ENCODE measurements around the gene SLC66A1. TPM values are rescaled to one million over a fixed set of nuclear protein-coding genes. Genes with fewer than 3 reads are reported as not detected.

The SLC66A1 gene
- total and polyA plus RNA-seq, 9 of the 15 experiments (the other 6 are each of a cell fraction or from before 2014, with no cell fraction given), result 1.2 to 40.8 (median 18.6) TPM

- TF ChIP-seq, protein P1, sequence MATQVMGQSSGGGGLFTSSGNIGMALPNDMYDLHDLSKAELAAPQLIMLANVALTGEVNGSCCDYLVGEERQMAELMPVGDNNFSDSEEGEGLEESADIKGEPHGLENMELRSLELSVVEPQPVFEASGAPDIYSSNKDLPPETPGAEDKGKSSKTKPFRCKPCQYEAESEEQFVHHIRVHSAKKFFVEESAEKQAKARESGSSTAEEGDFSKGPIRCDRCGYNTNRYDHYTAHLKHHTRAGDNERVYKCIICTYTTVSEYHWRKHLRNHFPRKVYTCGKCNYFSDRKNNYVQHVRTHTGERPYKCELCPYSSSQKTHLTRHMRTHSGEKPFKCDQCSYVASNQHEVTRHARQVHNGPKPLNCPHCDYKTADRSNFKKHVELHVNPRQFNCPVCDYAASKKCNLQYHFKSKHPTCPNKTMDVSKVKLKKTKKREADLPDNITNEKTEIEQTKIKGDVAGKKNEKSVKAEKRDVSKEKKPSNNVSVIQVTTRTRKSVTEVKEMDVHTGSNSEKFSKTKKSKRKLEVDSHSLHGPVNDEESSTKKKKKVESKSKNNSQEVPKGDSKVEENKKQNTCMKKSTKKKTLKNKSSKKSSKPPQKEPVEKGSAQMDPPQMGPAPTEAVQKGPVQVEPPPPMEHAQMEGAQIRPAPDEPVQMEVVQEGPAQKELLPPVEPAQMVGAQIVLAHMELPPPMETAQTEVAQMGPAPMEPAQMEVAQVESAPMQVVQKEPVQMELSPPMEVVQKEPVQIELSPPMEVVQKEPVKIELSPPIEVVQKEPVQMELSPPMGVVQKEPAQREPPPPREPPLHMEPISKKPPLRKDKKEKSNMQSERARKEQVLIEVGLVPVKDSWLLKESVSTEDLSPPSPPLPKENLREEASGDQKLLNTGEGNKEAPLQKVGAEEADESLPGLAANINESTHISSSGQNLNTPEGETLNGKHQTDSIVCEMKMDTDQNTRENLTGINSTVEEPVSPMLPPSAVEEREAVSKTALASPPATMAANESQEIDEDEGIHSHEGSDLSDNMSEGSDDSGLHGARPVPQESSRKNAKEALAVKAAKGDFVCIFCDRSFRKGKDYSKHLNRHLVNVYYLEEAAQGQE (IDR thresholded peaks at IDR 0.05; ENCODE audit: borderline replicate concordance), result peak; percentile 66
- TF ChIP-seq, protein P1 (CRISPR knock-in tag; IDR thresholded peaks at IDR 0.05; ENCODE audit: low read depth), result no peak; the same call in none of the 2 replicates
- TF ChIP-seq CXXC5 (CRISPR knock-in tag; IDR thresholded peaks at IDR 0.05) (peak; percentile 100), NFIX (CRISPR knock-in tag; IDR thresholded peaks at IDR 0.05; ENCODE audit: low read depth) (no peak), STAG1 (CRISPR knock-in tag; IDR thresholded peaks at IDR 0.05; ENCODE audit: borderline replicate concordance) (peak; percentile 39; the same call in 1 of the 2 replicates), TFE3 (CRISPR knock-in tag; IDR thresholded peaks at IDR 0.05) (no peak; the same call in 1 of the 2 replicates), ELK3 (CRISPR knock-in tag; IDR thresholded peaks at IDR 0.05) (no peak), ZNF224 (CRISPR knock-in tag; IDR thresholded peaks at IDR 0.05) (0 out of 2 replicates have a peak, but pooled peaks have one; percentile 40), HCFC1 (IDR thresholded peaks at IDR 0.05; ENCODE audit: low read depth, low read length) (peak; percentile 40), CCAR2 (IDR thresholded peaks at IDR 0.05; ENCODE audit: low read depth, low read length) (no peak), PHF8 (IDR thresholded peaks at IDR 0.05; ENCODE audit: borderline replicate concordance, low read length) (peak; percentile 91), MXD1 (CRISPR knock-in tag; IDR thresholded peaks at IDR 0.05; ENCODE audit: borderline replicate concordance, poor library complexity, severe bottlenecking) (no peak)
- TF ChIP-seq, protein P2, sequence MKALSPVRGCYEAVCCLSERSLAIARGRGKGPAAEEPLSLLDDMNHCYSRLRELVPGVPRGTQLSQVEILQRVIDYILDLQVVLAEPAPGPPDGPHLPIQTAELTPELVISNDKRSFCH (CRISPR knock-in tag; IDR thresholded peaks at IDR 0.05), result no peak
- TF ChIP-seq, protein P2 (tag; IDR thresholded peaks at IDR 0.05), result peak; percentile 65; the same call in 1 of the 2 replicates
Observed at GRCh38 chr1:19311931-19312781, at the start of gene SLC66A1, which contains the start of gene AKR7A2 (continued).

All from K562 (cell line).